HG03520 (cell line): Measurements from ENCODE around the gene VDAC2.

Experiments used
- ATAC-seq: cut with Tn5 transposase; IDR thresholded peaks from one replicate; pipeline ENCODE4 v1.9.1; 2021; ENCODE audit warnings: mild to moderate bottlenecking, moderate library complexity; ENCODE audit not compliant: unreplicated experiment

VDAC2 gene

DNA sequence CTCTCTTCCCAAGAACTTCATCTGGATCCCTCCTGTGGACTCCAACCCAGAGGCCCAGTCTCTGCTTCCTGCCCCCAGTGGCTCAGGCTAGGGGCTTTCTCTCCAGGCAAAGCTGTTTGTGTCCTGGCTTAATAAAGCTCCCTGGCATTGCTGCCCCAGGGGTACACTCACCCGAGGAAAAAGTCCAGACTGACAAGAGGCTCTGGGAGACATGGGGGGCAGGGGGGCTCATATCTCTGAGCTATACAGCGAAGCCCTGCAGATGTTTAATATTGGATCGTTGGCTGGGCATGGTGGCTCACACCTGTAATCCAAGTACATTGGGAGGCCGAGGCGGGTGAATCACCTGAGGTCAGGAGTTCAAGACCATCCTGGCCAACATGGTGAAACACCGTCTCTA lies 35.9 kb downstream of the VDAC2 start:
- ATAC-seq, result no peak

DNA sequence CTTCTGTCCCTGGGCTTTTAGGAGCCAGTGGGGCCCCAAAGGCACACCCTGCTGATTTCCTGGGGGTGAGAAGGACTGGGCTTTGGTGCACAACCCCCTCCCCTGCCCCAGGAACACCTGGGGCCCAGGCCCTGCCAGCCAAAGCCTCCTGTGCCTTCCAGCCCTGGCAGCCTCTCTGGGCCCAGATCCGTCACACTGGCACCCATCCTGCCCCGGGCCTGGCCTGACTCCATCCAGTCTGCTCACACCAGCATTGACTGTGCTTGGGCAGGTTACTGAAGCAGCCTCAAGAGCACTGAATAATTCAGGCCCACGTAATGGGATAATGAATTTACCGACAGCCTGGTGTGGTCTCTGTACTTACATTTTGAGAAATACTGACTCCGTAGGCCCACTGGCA lies 37.2 kb downstream of the VDAC2 start:
- no peak for ATAC-seq

- no peak for ATAC-seq
Measured at GRCh38 chr10:75250934-75251333, 40.3 kb downstream of the VDAC2 start.

GRCh38 chr10:75253281-75254220 lies 43.0 kb downstream of the VDAC2 start:
- ATAC-seq, result no peak

- ATAC-seq, result no peak
Measured at GRCh38 chr10:75254739-75255138, 44.1 kb downstream of the VDAC2 start.

DNA sequence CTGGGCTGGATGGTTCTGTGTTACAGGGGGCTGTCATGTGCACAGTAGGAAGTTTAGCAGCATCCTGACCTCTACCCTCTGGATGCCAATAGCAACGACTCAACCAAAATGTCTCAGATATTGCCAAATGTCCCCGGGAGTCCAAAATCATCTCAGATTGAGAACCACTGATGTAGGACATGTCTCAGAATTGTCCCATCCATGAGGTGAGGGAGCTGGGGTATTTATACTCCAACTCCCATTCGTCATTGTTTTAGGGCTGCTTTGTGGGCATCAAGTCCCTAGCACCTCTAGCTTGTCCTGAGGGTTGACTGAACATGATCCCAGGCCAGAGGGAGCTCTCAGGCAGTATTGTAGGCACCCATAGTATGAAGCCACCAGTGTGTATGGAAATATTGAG lies 50.4 kb downstream of the VDAC2 start:
- no peak for ATAC-seq

DNA sequence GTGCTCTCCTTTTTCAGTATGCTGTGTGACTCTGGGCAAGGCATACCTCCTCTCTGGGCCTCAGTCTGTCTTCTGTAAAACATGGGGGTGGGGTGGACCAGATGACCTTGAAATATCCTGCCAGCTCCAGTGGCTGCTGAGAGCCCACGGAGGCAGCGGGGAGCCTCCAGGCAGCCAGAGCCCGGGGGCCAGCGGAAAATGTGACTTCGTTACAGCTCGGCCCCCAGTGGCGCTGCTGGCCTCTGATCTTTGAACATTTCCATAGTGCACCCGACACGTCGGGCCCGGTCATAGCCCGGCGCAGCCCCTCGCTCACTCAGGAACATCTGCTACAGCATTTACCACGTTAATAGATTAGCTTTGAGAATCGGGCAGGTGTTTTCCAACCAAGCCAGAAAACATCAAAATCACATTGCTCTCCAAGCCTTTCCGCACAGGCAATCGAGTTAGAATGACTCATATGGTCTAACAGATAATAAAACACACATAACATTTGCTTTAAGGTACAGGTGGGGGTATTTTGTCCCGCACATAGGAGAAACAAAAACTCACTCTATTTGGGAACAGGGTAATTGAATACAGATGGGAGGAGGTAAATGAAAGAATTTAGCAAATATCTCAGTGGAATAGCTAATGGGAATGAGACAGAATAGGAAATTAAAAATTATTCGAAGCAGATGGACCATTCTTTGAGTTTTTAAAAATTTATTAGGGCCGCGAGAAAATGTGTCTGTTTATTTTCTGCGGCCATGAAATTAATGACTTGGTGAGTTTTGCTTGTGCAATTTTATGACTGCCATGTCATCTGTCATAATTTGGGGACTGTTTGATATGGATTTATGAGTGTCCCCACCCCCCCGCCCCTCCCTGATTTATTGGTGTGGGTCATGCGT lies 51.5 kb downstream of the VDAC2 start:
- no peak for ATAC-seq

GRCh38 chr10:75263806-75264205 lies 53.2 kb downstream of the VDAC2 start:
- no peak for ATAC-seq

GRCh38 chr10:75265856-75266255 lies 55.3 kb downstream of the VDAC2 start:
- ATAC-seq, result no peak

DNA sequence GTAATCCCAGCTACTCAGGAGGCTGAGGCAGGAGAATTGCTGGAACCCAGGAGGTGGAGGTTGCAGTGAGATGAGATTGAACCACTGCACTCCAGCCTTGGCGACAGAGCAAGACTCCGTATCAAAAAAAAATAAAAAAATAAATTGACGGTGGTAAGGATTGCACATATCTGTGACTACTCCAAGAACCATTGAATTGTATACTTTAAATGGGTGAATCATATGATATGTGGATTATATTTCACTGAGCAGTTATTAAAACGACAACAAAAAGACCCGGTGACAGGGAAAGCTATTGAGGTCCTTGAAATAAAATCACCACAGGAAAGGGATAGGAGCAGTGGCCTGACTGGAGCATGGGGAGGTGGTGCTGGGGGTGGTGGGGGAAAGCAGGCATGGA lies 56.3 kb downstream of the VDAC2 start:
- no peak for ATAC-seq

- ATAC-seq, result no peak
Measured at GRCh38 chr10:75269605-75270004, 59.0 kb downstream of the VDAC2 start.

- no peak for ATAC-seq
Measured at GRCh38 chr10:75272094-75272493, 61.5 kb downstream of the VDAC2 start.

- no peak for ATAC-seq
Measured at GRCh38 chr10:75272896-75273295, 62.3 kb downstream of the VDAC2 start.

DNA sequence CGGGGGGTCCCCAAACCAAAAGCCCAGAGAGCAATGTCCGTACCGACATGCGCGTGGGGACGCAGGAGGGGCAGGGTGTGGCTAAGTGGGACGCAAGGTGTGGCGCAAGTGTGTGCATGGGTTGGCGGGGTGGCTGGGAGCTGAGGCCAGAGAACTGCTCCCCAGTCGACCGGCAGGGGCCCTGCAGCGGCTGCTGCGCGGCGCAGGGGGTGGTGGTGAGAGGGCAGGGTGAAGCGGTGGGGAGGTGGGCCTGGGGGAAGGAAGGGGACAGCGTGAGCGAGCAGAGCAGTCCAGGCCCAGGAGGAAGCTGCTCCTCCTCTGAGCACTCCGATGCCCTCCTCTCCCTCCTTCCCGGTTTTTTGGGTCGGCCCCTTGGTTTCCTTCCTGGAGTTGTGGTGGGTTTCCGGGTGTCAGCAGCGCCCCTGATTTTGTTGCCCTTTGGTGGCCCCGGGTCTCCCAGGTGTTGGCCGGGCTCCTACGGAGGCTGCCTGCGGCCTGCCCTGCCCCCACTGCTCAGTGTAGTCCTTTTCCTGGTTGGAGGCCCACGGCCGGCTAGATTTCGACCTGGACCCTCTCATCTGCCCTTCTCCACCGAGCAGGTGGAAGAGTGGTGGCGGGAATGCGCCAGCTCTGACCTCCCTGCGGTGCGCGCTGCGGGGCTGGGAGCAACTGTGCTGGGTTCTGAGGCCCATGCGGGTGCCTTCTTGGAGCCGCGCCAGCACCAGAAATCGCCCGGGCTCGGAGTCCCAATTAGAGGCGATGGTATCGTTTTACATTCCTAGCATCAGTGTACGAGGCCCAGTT lies 65.7 kb downstream of the VDAC2 start:
- ATAC-seq, result no peak

GRCh38 chr10:75280236-75280635 lies 69.6 kb downstream of the VDAC2 start:
- no peak for ATAC-seq
